Testis (tissue), 3 donors: ENCODE data around the gene LTA4H. TPM values are rescaled to one million over a fixed set of nuclear protein-coding genes. Genes with fewer than 3 reads are reported as not detected.

Source experiments
- DNase-seq: peaks from one replicate; pipeline ENCODE4 v3.0.0-alpha.2; 2019
- H3K27ac ChIP-seq, 2 donors: fragments of 200-600 bp; sonication (generic); one replicate each; pipeline ENCODE4 v1.5.1; 2019
- H3K27me3 ChIP-seq: fragments of 200-600 bp; sonication (generic); one replicate; pipeline ENCODE4 v1.5.1; 2019
- H3K36me3 ChIP-seq: fragments of 200-600 bp; sonication (generic); one replicate; pipeline ENCODE4 v1.5.1; 2017; ENCODE audit warnings: low read depth; ENCODE audit errors: missing control alignments
- H3K4me1 ChIP-seq: fragments of 200-600 bp; sonication (generic); one replicate; pipeline ENCODE4 v1.5.1; 2019
- H3K4me3 ChIP-seq, 2 donors: fragments of 200-600 bp; sonication (generic); one replicate each; pipeline ENCODE4 v1.5.1; 2017 to 2019
- H3K9me3 ChIP-seq: fragments of 200-600 bp; sonication (generic); one replicate; pipeline ENCODE4 v1.5.1; 2017
- CTCF ChIP-seq, 3 experiments: fragments of 450-650 bp in 2 of 3; fragments of 200-600 bp in 1 of 3; sonication (generic) in 1 of 3; IDR thresholded peaks; one replicate each; pipeline ENCODE4 v1.5.1; 2016 to 2019; ENCODE audit warnings: antibody characterized with exemption in 3 of 3, mild to moderate bottlenecking in 2 of 3, moderate library complexity in 1 of 3
- POLR2A ChIP-seq: fragments of 450-650 bp; IDR thresholded peaks from one replicate; pipeline ENCODE4 v1.6.1; 2017; ENCODE audit warnings: antibody characterized with exemption, mild to moderate bottlenecking, moderate library complexity
- WGBS, 2 donors: methylation state at CpG; one replicate each; pipeline ENCODE4 v1.1.5; 2018; 5-methylcytosine and 5-hydroxymethylcytosine counted together
- intact Hi-C: fragments of 100-400 bp; cut with DNase I; formaldehyde crosslinking; loops from one replicate; pipeline ENCODE4 v1.15.1; 2023; ENCODE audit warnings: low total_unique reads
- polyA plus RNA-seq: library from polyadenylated mRNA; stranded (reverse); fragments of 350-450 nt; fragmentation: Illumina TruSeq; extraction: RNeasy Lipid Tissue Mini Kit (QIAGEN cat#74804); gene quantifications from one replicate; pipeline ENCODE4 v1.2.3, GENCODE V29; 2014; ENCODE audit warnings: low read depth, low replicate concordance; ENCODE audit not compliant: insufficient read depth
- total RNA-seq, 2 donors: library from RNA; depleted of rRNA; stranded (reverse); fragments of >200 nt; gene quantifications; one replicate each; pipeline ENCODE4 v1.2.3, GENCODE V29; 2016

Gene LTA4H
- total and polyA plus RNA-seq, 3 donors from 2014 or later, result 41.5 to 62.5 (median 44.4) TPM

GRCh38 chr12:96053476-96054243, 18.3 kb upstream of the LTA4H start:
- H3K36me3 ChIP-seq, result no peaks in the 10 kb centered on the region
- no peaks in the 10 kb centered on the region for H3K27me3 ChIP-seq
- no peak overlapping the region for H3K27ac ChIP-seq
- intact Hi-C loops, result no loop called here
- TF ChIP-seq CTCF (IDR thresholded peaks at IDR 0.05), result no peak
- TF ChIP-seq POLR2A, result no peak
- no peaks in the 10 kb centered on the region for H3K9me3 ChIP-seq
- DNase-seq, result no peak
- no peak overlapping the region for H3K4me3 ChIP-seq
- WGBS, 2 donors, result 82 to 86% methylated on average over 5 of the region's 5 CpGs
- H3K4me1 ChIP-seq, result no peaks in the 10 kb centered on the region

- Histone ChIP-seq H3K27me3 (no peaks in the 10 kb centered on the region), H3K4me1 (no peaks in the 10 kb centered on the region), H3K27ac (no peak overlapping the region), H3K4me3 (no peak overlapping the region), H3K9me3 (no peaks in the 10 kb centered on the region), H3K36me3 (no peaks in the 10 kb centered on the region)
- 88 to 90% methylated on average over 2 of the region's 2 CpGs for WGBS, 2 donors
- DNase-seq, result no peak
- TF ChIP-seq CTCF (IDR thresholded peaks at IDR 0.05), result no peak
- no peak for TF ChIP-seq POLR2A
- intact Hi-C loops, result no loop called here
Measured at GRCh38 chr12:96051756-96052485, 16.5 kb upstream of the LTA4H start.

- no peak overlapping the region for H3K4me3 ChIP-seq
- no peaks in the 10 kb centered on the region for H3K36me3 ChIP-seq
- H3K9me3 ChIP-seq, result no peaks in the 10 kb centered on the region
- no peak for DNase-seq
- H3K4me1 ChIP-seq, result no peaks in the 10 kb centered on the region
- no peak overlapping the region for H3K27ac ChIP-seq
- no peaks in the 10 kb centered on the region for H3K27me3 ChIP-seq
- intact Hi-C loops, result no loop called here
- no peak for TF ChIP-seq POLR2A
- no peak for TF ChIP-seq CTCF (IDR thresholded peaks at IDR 0.05)
- 66 to 68% methylated on average over 2 of the region's 2 CpGs for WGBS, 2 donors
Measured at GRCh38 chr12:96050139-96050538, 14.8 kb upstream of the LTA4H start.

- DNase-seq, result no peak
- no peaks in the 10 kb centered on the region for H3K4me1 ChIP-seq
- intact Hi-C loops, result no loop called here
- H3K9me3 ChIP-seq, result no peaks in the 10 kb centered on the region
- no peaks in the 10 kb centered on the region for H3K27me3 ChIP-seq
- H3K4me3 ChIP-seq, result no peak overlapping the region
- WGBS, 2 donors, result 78 to 84% methylated on average over 6 of the region's 6 CpGs
- TF ChIP-seq CTCF (IDR thresholded peaks at IDR 0.05), result no peak
- no peak for TF ChIP-seq POLR2A
- no peak overlapping the region for H3K27ac ChIP-seq
- H3K36me3 ChIP-seq, result no peaks in the 10 kb centered on the region
Measured at GRCh38 chr12:96049101-96049500, 13.7 kb upstream of the LTA4H start.
